ENCODE results near the gene DDO.

Gene DDO

DNA sequence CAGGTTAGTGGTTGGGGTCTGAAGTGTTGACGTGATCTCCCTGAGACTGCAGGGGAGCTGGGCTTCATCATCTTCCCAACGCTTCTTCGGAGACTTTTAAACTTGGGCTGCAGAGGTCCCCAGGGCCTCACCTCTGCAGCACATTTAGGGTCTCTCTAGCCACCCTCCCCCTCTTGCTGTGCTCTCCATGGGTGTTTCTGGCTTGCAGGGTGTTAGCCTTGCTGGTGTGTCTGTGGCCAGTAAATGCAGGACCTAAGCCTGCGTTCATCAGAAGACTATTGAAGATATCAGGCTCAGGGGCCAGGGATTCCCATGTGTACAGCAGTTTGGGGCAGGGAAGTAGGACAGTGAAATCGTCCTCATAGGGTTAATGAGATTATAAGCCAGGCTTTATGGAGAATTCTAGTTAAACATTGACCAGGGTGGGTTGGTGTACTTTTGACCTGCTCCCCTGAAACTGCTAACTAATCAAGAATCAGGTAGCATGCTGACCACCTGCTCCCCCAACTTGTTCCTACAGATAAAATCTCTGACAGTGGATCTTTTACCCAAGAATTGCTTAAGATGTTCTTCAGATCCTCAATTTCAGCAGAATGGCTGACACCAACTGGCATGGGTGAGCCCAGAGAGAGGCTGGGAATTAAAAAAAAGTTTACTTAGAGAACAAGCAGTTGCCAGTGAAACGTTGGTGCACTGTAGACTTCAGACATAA, 3.8 kb upstream of the DDO start:
- no peak for DNase-seq

DNA sequence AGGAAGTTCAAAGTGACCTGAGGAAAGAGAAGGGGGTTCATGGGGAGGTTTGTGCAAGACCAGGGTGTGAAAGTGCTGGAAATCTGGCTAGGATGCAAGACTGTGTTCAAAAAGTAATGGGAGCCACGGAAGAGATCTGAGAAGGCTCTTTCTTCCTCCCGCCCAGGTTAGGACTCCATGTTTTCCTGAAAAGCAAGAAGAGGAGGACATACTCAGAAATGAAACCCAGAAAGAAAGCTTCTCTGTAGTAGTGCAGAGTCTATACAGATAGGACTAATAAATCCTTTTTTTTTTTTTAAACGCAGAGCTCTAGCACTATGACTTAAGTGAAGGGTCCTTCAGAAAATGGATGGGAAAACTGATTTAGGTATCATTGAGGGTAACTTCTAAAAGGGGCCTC, 3.2 kb upstream of the DDO start:
- DNase-seq, result no peak

DNA sequence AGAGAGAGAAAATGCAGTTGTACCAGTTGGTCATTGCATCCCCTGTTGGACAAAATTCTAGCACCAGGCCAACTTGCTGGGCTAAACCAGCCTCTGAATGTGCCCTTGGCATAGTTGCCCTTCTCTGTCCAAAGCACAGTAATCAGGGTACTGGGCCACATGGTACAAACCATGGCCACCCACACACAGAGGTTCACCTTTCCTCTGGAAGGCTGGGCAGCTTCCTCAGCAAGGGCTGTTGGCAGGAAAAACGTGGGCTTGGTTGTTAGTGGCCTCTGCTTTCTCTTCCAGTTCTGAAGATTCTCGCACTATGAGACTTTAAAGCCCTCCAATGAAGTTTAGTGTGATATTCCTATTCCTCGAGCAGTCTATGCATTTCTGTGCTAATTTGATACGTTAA, 706 bp downstream of the DDO start:
- DNase-seq, result peak; percentile 74 to 83

DNA sequence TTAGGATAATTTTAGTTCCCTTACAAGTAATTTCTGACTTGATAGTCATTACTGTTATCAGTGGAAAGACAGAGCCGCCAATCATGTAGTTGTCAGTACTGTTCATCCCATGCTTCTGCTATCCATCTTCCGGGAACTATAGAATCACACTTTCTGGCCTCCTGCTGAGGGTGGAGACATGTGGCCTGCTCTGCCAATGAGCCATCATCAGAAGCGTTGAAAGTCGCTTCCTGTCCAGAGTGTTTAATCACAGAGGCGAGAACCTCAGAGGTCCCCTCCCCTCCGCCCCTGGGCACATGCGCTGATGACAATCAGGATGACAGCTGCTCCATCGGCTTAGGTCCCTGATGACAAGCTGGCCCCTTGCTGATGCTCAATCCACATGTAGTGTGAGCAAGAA, 3.0 kb downstream of the DDO start:
- DNase-seq, result no peak

DNA sequence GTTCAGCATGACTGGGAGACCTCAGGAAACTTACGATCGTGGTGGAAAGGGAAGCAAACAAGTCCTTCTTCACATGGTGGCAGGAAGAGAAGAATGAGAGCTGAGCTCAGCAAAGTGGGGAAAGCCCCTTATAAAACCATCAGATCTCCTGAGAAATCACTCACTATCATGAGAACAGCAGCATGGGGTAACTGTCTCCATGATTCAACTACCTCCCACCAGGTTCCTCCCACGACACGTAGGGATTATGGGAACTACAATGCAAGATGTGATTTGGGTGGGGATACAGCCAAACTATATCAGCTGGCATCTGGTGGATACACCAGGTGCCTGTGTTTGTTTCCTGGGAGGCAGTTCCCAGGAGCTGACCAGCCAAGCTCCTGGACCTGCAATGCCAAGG, 4.9 kb downstream of the DDO start:
- DNase-seq, result peak; percentile 63 to 74

DNA sequence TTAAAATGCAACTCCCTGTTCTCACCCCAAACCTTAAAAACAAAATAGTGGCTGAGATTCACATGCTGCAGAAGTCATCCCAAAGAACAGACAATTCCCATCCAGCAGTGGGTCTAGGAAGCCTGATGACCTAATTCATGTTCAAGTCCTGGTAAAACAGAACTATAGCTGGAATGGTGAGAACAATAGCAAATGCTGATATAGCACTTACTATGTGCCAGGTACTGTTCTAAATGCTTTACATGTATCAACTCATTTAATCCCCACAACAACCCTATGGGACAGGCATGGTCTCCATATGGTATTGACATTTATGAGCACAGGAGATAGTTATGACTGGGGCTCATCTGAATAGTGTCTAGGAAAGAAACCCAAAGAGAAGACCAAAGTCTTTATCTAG, 5.6 kb downstream of the DDO start:
- DNase-seq, result no peak

DNA sequence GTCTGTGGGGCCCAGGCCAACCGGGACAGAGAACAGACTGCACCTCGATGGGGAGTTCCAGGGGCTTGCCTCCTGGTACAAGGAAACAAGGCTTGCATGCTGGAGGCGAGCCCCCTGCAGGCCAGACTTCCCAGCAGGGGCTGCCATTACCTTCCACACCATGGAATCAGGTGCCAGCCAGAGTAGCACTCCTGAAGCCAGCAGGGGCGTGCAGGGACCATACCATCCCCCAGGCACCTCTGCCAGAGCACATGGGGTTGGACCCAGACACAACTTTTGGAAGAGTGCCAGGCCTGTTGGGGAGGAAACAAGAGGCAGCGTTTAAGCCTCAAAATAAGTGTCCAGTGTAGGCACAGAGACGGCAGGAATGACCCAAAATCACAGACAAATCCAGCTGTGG, 6.5 kb downstream of the DDO start:
- DNase-seq, result no peak

DNA sequence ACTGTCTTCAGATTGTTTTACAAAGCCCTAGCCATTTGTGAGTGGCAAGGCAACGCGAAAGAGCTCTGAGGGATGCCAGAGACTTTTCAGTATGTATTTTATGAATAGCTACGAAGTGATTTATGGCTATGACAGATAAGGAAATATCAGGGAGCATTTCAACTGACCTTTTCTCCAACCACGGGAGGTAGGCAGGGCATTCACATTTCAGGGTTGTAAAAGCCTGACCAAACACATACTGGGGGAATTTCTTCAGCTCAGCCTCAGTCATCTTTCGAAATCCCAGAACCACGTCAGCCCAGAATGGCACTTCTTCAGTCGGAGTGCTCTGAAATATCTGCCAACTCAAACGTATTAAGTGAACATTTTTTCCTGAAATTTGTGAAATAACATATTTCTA, 10.8 kb downstream of the DDO start:
- DNase-seq, result peak; percentile 65 to 76

DNA sequence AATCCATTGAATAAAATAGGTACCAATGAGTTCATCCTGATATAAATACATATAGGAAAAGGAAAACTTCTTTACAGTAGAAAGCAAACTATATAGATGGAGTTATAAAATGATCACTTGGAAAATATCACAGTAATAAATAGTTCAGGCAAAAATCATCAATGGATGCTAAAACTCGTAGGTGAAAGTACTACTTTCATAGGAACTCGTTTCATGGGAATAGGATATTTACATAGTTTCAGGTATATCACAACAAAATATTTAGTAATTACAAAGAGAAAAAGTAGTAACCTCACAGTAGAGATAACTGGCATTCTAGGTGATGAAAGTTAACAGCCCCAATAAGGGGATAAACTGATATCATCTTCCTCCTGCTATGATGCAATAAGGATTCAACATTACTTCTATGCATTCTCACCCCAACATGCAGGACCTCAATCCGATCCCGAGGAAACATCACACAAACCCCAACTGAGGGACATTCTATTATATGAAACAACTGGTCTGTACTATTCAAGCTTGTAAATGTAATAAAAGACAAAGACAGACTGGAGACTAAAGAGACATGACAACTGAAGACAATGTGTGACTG, 13.7 kb downstream of the DDO start:
- no peak for DNase-seq

DNA sequence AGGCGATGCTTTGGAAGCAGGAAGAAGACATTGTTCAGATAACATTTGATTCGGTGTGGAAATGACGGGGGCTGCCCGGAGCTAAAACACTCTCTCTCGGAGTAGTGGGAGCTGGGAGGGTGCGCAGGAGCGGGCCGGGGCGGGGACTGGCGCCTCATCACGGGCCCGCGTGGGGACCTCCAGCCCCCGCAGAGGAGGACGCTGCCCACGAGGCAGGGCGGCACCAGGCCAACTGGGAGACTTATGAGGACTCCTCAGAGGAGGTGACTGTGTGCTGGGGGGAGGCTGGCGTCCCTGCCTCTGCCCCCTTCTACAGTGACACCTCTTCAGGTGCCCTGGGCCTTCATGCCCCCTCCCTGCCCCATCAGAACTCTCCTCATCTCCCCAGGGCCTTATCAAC, 15.2 kb downstream of the DDO start:
- no peak for DNase-seq

DNA sequence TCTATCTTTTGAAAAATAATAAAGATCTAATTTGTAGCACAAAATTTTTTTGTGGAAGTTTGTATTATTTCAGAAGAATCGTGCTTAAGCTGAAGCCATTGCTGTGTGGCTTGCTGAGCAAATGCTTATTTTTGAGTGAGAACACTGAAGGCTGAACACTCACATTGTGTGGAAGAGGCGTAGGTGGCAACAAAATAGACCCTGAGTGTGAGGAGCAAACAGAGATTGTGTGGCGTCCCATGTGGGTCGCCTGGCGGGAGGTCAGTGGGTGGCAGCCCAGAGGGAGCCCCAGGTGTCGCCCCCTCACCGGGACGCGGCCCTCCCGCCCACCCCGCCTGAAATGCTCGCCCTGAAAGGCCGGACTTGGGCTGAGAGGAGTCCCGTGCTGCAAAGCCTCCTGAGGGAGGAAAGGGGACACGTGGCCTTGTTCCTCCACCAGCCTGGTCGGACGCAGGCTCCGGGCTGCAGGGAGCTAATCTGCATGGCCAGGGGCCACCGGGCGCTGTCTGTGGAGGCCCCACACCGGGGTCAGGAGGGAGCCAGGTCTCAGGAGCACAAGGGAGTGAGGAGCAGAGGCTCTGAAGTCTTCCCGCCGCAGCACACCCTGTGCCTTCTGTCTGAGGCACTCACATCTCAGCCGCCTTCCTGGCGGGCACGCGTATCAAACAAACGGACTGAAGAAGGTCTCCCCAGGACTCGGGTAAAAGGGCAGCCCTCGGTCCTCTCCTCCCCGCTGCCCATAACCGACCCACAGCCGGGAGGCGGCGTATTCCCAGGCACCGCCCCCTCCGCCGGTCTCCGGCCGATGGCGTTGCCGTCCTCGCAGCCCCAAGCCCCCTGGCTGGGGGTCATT, 15.9 kb downstream of the DDO start:
- DNase-seq, result peak; percentile 32 to 43

DNA sequence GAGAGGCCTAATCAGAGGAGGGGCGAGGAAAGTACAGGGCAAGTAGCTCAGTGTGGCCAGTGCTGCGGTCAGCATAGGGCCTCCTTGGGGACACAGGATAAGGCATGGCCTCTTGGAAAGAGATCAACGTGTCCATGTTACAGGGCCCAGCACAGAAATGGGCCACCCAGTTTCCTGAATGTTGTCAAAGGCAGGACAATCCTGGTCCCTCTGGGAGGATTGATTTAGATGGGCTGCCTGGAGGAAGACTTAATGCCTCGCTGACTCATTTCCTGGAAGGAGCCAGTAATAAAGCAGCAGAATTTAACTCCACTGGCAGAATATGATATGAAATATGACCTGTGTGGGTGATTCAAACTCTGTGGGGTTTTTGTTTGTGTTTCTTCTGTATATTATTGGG, 16.6 kb downstream of the DDO start:
- no peak for DNase-seq

DNA sequence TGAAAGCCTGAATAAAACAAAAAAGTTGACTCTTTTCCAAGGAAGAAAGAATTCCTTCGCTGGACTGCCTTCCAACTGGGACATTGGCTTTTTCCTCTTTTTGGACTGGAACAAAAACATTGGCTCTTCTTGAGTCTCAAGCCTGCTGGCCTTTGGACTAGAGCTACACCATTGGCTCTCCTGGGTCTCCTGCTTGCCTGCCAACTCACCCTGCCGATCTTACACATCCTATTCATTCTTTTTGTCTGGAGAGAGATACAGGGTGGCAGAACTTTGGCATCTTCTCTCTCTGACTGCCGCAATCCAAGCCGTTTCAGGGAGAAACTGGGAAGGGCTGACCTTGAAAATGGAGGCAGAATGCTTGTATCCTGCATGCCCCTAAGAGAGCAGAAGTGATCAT, 20.2 kb downstream of the DDO start:
- DNase-seq, result no peak

DNA sequence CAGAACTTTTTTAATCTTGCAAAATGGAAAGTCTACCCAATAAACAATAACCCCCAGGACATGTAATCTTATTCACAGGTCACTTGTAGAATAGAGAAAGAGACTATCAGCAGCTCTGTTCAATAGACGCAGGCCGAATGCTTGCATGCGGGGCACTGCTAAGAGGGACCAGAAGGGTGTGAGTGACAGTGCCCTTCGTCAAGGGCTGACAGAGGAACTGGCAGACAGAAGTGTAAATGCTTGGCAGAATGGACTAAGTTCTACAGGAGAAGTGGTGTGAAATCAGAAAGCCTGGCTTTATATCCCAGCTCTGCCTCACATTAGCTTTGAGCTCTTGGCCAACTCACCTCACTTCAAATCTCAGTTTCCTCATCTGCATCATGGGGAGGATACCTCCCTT, 21.0 kb downstream of the DDO start:
- no peak for DNase-seq

DNA sequence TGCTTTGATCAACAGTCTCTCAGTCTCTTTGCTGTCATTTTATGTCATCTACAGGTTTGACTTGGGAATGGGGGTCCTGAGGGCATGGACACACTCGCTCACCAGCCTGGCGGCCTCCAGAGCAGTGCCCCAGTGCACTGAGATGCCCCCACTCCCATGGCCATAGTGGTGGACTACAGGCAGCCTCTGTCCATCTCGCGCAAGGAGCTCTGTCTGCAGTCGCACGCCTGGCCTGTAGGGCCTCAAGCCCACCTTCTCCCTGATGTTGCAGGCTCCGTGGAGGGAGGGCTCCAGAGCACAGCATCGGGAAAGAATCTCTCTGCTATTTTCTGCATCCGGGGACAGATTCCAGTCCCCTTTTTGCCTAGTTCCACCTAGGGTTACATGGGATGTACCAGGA, 22.6 kb downstream of the DDO start:
- no peak for DNase-seq

DNA sequence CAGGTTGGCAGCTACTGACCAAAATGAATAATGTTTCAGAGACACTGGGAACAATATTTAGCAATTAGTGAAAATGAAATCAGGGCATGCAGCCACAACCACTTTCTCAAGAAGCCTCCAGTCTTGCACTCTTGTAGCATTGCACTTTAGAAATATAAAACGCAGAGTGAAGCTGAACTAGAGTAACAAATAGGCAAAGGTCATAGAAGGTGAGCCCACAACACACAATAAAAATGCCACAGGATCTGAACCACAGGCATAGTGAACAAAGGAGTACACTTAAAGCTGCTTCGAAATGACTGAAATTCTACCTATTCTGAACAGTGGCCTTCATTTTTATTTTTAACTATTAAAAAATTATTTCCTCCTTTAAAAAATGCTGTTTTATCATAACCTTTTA, 25.0 kb downstream of the DDO start:
- no peak for DNase-seq

DNA sequence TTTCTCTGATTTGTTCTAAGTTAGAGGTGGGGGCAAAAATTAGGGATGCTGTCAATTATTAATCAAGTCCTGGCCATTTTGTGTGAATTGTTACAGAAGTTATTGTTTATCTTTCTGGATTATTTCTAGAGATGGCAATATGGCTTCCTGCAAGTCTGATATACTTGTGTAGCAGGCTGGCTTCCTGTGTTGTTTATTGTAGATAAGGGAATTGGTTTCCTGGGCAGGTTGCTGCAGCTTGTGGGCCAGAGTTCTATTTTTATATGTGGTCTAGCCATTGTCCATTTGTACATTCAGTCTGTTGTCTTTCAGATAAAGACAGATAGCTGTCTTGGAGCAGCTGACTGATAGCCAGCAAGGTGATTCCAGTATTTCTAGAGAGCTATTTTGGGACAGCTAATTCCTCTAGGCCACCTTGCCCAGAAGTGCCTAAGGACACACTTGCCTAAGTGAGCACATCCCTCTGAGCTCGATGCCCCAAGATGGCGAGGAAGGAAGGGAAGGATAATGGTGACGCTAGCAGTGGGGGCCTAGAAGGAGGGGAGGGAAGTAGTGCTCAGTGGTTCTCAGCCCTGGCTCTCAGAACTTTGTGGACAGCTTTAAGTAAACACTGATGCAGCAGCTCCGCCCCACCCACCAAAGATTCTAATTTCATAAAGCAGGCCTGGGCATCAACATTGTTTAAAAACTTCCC, 25.5 kb downstream of the DDO start:
- DNase-seq, result no peak

DNA sequence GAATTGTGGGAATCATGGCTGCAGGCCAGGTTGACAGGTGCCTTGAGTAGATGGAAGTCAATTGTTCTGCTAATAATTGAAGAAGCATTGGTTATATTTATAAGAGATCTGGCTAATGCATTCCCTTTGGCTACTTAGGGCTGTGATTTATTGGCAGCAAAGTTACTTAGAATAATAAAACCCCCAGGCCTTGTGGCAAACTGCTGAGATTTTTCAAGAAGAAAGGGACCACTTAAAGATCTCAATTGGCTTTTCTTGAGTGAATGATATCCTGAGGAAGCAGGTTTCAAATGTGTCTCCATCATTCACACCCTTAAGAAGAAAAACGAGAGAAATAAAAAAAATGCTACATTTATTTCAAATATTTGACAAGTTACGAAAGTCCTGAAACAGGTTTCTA, 27.4 kb downstream of the DDO start:
- no peak for DNase-seq

DNA sequence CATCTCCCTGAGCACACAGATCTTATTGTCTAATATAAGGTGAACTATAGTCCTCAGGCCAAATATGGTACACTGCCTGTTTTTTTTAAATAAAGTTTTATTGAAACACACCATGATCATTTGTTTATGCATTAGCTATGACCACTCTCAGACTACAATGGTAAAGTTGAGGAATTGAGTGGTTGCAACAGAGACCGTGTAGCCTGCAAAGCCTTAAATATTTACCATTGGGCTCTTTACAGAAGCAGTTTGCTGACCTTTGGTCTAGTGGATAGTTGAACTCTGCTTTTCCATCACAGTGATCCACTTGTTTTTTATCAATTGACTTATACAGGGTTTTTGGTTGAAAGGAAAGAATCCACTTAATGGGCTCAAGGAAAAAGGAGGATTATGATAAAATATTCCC, 29.9 kb downstream of the DDO start:
- no peak for DNase-seq

DNA sequence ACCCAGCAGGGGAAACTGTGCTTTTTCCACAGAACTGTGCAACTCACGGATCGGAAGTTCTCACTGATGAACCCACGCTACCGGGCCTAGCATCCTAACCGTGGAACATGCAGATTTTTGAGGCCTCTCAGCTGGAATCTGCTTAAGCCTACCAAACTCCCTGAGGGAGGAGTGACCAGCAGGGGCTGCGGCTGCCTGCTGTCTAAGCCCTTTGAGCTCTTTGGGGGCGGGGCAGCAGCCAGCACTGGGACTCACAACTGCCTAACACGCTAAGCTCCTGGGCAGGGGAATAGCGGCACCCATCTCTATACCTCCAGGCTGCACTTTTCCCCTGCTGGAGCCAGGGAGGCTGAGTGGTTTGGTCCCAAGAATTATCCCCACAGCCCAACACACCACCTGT, 36.8 kb downstream of the DDO start:
- DNase-seq, result no peak

DNA sequence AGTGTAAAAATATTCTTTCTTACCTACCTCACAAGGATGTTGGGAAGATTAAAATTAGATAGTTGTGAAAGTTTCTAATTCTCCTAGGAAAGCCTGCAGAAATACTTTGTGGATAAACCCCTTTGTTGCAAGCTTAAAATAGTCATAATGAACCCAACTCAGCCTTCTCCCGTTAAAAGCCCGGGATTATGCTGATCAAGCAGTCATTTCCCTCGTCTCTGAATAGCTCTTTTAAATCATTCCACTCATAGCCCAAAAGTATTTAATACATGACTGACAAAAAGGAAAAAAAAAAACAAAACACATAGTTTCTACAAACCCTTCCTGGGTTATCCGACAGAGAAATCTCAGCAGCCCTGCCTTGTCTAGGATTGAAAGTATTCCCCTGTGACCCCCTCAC, 46.3 kb downstream of the DDO start:
- DNase-seq, result no peak

DNA sequence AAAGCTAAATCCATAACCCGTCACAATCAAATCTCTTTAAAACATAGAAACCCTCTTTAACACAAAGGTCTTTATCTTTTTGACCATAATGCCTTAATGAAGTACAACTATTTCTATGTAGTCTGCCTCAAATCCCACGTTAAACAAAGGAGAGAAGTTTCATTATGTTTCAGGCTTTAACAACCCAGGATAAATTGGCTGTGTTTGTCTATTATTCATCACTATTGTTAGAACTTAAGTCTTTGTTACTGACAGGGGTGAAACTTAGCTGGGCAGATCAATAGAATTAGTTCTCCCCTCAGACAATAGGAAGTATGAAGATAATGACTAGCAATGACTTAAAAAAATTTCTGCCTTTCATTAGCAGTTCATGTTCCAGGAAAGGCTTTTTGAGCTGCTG, 47.1 kb downstream of the DDO start:
- DNase-seq, result no peak

DNA sequence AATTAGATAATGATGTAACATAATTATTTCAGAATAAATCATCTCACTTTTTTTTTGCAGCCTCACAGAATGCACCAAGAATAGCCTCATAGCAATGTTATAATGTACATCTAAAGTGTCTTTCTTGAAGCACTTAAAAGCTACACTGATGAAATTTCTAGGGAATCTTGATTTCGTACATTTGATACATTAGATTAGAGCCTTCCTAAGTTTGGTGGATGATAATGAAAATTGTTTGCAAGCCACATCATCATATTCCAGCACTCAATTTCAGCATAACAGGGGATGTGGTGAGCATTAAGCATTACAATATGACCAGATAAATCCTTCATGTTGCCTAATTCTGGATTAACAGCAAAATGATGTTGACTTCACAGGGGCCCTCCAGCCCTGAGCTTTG, 47.5 kb downstream of the DDO start:
- DNase-seq, result no peak
